Measurements from ENCODE around the gene CCDC24.

CCDC24 gene

DNA sequence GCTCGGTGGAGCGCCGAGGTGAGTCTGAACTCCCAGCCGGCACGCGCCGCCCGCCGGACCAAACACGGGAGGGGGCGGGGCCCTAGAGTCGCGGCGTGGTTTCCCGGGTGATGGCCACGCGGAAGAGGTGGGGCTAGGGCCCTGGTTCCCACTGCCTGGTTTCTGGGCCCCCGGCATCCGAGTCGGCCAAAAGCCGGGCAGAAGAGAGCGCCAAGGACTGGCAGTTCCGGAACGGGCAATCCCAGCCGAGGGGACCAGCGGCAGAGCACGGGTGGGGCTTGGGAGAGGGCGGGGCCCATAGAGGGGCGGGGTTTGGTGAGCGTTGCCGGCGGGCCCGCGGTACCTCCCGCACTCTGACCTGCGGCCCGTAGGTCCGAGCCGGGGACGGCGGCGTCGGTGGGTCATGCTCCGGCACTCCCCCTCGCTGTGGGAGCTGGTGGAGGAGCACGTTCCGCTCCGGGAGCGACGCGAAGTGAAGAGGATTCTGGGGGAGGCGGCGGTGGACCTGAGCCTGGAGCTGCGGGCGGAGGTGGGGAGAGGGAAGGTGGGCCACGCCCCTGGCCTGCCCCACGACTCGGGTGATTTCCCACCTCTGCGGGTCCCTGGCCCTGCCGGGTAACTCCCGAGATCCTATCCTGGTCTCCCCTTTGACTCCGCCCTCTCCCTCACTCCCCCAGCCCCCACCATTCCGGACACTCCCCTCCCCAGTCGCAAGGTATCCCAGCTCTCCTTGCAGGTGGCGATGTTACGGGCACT lies at the start of gene CCDC24:
TSS of gene CCDC24 (plus strand) at position 124 of the 756 bp plus-strand sequence. CDS start at position 404, 280 bp downstream.
- DNase-seq: peak; percentile 37

DNA sequence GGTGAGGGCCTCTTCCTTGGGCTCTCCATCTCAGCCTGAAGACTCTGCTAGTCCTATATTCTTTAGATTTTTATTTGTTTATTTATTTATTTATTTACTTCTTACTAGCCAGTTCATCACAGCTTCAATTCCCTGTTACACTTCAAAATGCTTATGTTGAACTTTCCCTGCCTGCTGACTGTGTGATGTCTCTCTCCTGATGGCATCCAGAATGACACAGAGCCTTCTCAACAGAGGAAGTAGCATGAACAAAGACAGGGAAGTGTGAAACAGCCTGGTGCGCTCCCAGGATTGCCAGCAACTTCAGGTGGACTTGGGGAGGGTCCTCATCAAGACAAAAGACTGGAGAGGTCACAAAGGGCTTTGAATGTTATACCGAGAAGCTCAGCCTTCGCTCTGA lies 49.0 kb upstream of the CCDC24 start:
- DNase-seq: no peak

DNA sequence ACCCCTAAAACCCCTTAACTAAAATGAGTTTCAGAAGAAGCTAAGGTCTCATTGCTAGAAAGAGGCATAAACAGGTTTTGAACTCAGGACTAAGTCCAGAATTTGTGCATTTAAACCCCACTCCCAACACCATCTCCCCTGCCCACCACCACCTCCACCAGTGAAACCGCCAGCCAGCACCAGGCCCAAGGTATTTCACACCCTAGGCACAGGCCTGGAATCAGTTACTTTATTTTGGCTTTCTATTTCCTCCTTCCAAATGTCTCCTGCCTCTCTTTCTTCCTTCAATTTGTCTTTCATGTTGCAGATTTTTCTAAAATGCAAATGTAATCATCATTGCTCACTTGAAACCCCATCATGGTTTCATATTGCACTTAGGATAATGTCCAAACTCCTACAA lies 46.5 kb upstream of the CCDC24 start:
- DNase-seq: no peak

DNA sequence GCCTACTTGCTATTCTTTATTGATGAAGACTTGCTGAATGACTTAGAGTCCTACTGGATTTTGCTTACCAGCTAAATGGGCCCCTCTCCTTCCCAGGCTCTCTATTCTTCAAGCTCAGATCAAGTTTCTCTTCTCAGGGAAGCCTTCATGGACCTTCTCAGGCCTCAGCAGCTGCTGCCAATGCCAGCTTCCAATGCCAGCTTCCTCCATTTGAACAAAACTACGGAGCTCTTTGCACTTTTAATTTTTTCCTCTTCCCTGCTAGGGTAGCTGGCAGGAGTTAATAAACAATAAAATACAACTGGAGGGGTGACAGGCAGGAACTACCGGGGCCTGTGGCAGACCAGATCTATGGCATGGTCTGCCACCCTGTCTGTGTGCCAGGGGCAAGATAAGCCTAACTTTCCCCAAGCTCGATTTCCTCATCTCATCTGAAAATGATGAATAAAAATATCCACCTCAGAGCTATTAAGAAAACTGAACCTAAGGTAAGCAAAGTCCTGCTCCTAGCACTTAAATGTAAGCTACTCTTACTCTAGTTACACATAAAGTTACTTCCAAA lies 45.6 kb upstream of the CCDC24 start:
- DNase-seq: no peak

DNA sequence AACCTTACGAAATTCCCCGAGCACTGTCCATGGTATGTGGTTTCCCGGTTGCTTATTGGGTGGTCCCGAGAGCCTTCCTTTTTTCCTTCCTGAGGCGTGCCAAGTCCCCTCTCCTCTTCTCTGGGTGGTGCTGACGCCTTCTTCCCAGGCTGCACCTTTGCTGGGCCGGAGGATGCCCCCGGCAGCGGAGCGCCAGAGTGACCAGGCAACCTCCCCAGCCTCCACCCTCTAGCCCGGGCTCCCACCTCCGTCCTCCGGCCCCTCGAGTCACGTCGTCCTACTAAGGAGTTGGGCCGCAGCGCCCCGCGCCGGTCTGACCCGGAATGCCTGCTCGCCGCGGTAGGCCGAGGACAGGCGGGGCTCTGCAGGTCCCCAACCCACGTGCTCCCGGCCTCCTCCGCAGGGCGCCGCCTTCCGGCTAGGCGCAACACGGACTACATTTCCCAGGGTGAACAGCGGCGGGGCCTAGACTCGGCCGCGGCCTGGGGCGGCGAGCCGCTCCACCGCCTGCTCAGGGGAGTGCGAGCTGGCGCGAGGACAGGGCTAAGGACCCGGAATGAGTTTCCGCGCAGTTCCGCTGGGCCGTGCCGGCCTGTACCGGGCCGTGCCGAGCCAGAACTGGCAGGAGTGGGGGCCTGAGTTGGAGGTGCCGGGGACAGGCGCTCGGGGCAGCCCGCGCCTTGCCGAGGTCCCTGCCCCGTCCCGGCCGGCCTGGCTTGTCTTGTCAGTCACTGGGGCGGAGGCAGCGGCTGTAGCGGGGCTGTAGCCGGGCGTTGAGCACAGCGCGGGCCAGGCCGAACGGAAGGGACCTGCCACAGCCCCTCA lies 45.0 kb upstream of the CCDC24 start, which contains the start of gene IPO13:
TSS of gene IPO13 (plus strand) at position 715 of the 825 bp plus-strand sequence. CDS start 651 bp downstream, outside the sequence.
- DNase-seq: peak; percentile 73

DNA sequence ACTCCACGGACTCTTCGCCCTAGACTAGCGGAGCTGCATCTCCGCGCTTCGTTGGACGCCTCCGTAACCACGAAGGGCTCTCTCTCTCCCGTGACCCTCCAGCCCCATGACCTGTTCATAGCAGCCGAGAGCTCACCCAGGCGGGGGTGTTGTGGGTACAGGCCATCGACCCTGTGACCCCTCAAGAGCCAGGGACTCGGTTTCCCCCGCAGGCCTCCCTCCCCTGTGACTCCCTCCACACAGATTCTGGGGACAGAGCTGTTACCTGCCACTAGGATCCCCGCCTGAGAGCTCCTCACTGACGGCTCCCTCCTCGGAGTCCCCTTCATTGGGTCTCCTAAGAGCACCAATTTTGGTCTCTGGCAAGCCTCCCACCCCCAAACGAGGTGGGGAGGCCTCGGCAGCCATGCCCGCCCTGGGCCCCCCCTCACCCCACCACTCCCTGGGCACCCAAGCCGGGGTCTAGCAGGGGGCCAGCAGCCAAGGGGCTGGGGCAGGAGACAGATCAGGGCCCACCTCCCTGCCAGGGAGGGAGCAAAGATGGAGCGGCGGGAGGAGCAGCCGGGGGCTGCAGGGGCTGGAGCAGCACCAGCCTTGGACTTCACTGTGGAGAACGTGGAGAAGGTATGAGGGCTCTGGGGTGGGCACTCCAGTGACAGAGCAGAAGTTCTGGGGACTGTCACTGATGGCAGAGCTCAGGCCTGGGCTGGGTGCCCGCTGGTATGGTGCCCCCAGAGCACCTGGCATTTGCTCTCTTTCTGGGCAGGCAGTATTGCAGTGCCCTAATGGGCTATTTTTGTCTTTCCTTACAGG lies 44.1 kb upstream of the CCDC24 start:
- DNase-seq: no peak

DNA sequence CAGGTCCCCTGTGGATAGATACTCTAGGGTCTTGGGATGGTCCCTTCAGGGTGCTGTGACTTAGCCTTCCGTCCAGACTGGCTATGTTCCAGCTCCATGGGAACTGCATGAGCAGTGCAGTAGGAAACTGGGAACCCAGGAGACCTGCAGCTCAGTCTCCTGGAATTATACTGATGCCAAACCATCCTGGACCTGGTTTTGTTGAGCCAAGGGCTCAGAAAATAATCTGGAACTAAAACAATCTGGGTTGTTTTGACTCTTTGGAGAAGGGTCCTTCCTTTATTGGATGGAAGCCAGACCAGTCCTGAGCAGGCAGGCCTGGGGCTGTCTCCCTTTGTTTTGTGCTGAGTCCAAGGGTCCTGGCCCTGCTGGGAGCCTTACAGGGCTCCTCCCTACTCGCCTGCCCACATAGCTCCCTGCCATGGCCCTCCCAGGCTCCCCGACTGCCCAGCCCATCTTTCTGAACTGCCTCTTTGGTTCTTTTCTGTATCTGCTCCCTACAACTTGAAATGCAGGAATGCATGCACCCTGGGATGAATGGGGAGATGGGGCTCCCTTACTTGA lies 43.4 kb upstream of the CCDC24 start:
- no peak for DNase-seq

DNA sequence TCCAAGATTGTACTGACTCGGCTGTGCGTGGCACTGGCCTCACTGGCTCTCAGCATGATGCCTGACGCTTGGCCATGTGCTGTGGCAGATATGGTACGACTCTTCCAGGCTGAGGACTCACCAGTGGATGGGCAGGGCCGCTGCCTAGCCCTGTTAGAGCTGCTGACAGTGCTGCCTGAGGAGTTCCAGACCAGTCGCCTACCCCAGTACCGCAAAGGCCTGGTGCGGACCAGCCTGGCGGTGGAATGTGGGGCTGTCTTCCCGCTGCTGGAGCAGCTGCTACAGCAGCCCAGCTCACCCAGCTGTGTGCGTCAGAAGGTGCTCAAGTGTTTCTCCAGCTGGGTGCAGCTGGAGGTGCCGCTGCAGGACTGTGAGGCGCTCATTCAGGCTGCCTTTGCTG lies 41.7 kb upstream of the CCDC24 start:
- DNase-seq: no peak

DNA sequence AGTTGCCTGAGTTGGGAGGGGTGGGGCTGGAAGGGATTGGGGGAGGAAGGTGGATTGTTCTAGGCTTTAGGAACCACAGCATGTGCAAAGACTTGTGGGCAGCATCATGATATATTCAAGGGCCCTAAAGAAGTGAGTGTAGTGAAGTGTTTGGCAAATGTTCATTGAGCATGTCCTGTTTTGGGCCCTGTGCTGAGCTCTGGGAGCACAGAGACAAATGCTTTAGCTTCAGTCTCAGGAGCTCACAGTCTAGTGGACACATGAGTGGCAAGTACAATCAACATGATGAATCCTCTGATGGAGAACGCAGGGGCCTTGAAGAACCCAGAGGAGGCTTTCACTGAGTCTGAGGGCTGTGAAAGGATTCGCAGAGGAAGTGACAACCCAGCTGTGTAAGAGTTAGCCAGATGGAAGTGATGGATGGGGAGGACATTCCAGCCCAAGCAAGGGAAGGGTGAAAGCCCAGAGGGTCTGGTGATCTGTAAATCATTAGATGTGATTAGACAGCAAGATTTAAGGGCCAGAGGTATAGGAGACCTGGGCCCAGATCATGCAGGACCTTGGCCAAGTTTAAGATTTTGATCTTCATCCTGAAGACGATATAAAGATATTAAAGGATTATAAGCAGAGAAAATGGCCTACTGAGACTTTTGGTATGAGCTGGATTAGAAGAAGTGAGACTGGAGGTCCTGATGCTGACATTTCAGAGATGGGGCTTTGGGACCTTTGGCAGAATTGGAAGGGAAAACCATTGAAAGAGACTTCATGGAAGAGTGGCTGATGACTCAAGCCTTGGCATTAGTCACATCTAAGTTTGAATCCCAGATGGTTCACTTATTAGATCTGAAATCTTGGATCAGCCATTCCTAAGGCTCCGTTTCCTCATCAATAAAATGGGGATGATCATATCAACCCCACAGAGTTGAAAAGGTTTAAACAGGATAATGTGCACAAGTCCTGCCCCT lies 40.1 kb upstream of the CCDC24 start:
- no peak for DNase-seq

DNA sequence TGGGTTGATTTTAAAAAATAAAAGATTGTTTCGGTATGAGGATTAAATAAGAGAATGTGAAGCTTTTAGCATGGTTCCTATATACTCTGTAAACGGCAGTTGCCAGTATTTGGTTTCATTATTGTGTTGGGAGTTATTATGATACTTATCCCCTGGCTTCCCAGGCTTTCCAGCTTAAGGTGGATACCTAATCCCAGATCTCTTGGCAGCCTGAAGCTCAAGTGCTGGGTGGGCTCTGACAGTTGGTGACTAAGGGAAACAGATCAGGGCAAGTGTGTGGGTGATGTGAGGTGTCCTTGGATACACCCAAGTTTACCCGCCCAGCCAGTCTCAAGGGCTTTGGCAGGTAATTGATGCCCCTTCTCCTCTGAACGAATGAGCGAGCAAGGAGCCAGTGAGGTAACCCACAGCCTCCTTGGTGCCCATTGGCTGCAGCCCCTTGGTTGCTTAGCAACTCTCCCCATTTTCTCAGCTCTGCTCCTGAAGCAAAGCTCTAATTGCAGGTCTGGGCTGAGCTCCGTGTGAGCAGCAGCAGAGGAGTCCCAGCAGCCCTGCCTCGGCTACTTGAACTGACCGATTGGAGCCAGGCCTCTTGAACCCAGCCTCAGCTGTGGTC lies 38.6 kb upstream of the CCDC24 start:
- peak; percentile 84 for DNase-seq

DNA sequence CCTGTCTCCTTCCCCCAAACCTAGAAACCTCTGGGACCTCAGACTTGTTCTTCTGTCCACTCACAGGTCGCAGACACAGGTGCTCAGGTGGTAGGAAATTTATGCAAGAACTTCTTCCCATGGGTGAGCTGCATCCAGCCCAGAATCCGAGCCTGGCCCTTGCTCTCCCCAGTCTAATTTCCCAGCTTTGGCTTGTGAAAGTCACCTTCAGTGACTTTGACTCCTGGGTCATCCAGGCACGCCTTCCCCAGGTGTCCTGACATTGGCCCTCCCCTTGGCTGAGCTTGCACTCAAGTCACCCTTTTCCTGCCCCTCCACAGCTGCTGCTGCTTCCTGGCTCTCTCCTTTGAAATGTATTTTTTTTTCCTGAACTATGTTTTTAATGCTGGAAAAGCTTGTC lies 38.0 kb upstream of the CCDC24 start:
- DNase-seq: no peak

DNA sequence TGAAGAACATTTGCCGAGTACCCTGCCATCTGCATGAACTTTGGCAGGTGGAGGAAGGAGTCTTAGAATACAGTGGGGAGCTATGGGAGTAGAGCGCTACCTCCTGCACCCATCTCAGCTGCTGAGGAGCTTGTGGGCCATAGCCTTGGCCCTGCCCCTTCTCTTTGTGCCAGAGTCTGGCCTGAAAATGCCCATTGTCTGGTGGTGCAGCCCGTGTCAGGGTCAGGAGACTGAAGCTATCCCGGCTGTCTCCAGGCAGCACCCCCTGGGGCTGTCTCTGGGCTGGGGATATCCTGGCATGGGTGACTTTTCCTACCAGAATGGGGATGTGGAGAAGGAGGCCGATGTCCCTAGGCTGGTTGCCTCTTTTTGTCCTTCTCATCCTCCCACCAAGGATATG lies 37.4 kb upstream of the CCDC24 start:
- DNase-seq: no peak

DNA sequence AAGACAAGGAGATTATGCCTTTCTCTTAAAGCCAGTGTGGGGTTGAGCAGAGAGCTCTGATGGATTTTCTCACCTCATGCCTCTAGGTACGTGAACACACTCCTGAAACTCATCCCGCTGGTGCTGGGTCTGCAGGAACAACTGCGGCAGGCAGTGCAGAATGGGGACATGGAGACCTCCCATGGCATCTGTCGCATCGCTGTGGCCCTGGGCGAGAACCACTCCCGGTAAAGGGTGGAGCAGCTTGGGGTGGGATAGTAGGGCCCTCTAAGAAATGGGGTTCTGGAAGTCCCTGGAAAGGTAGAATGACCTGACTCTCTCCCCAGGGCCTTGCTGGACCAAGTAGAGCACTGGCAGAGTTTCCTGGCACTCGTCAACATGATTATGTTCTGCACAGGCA lies 35.2 kb upstream of the CCDC24 start:
- DNase-seq: no peak

DNA sequence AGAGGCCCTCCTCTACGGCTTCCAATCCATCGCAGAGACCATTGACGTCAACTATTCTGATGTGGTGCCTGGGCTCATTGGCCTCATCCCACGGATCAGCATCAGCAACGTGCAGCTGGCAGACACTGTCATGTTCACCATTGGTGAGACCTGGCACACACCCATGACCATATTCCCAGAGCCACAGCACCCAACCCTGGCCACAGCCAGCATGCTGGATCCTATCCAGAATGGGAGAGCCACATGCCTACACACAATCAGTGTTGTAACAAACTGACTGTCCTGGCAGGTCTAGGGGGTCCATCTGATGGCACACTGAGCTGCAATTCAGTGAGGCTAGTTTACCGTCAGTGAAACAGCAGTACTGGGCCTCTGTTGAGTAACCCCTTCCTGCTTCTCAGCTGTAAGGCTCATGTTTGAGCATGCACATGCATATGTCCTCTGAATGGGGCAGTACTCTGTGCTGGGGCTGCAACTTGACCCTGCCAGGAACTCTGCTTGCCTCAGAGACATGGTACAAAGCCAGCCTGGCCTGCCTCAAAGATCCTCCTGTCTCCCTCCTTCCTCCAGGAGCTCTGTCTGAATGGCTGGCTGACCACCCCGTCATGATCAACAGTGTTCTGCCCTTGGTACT lies 33.9 kb upstream of the CCDC24 start:
- DNase-seq: no peak

DNA sequence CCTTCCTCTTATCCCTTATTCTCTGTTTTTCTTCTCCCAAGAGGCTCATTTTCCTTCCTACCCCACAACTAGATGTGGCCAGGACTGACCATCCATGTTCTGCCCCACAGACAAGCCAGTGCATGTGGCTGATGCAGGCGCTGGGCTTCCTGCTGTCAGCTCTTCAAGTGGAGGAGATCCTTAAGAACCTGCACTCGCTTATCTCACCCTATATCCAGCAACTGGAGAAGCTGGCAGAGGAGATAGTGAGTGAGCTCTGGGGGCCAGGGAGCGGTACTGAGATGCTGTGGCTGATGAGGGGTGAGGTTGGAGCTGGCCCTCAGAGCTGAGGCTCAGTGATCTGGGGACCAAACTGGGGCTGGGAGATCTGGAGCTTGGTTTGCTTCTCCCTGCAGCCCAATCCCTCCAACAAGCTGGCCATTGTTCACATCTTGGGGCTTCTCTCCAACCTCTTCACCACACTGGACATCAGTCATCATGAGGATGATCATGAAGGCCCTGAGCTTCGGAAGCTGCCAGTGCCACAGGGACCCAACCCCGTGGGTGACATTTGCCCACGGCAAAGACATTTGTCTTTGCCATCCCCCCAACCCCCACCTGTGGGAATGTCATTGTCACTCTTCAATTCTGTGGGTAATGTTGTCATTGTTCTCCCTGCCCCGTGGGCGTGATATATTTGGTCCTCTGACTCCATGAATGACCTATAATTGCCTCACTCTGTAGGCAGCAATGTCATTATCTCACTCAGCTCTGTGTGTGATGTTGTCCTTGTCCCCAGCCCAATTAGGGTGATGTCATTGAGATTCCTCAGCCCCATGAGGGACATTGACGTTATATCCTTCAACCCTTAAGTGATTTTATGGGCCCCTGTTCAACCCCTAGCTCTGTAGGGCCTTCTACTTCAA lies 32.8 kb upstream of the CCDC24 start:
- no peak for DNase-seq

DNA sequence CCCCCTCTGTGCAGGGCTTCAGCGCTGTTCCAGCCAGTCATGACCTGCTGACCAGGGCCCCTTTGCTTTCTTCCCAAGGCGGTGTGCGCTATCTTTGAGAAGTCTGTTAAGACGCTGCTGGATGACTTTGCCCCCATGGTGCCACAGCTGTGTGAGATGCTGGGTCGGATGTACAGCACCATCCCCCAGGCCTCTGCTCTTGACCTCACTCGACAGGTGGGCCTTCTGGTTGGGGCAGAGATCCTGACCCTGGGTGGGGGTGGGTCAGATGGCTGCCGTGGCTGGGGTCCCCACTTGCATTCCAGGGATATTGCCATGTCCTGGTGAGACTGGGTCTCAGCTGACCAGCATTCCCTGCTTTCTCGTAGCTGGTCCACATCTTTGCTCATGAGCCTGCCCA lies 30.6 kb upstream of the CCDC24 start:
- DNase-seq: no peak

DNA sequence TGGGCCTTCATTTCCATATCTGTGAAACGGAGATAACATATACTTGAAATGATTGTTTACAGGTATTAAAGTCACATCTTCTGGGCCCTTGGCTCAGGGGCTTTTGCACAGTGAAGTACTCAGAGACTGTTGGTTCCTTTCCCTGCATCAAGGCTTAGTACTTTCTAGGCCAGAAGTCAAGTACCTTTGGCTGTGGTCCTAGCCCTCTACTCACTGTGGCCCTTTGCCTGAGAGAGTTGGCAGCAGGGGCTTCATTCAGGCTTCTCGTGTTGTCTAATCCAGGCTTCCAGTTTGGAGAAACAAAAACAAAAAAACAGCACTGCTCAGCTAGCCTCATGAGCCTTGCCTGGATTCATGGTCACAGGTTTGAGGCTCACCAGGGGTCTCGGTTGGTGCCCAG lies 29.7 kb upstream of the CCDC24 start:
- no peak for DNase-seq

DNA sequence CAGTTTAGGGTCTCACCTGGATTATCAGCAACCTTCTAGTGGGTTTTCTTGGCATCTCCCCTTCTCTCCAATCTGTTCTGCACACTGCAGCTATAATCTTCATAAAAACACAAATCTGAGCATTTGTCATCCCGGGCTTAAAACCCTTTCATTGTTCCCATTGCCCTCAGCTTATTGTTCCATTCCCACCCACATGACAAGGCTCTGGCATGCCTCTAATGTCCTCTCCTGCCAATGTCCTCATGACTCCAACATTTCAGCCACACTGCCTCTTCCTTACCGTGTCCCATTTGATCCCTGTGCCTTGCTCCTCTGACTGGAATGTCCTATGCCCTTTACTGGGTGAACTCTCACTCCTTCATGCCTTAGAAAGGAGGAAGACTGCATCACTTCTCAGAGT lies 29.1 kb upstream of the CCDC24 start:
- no peak for DNase-seq

DNA sequence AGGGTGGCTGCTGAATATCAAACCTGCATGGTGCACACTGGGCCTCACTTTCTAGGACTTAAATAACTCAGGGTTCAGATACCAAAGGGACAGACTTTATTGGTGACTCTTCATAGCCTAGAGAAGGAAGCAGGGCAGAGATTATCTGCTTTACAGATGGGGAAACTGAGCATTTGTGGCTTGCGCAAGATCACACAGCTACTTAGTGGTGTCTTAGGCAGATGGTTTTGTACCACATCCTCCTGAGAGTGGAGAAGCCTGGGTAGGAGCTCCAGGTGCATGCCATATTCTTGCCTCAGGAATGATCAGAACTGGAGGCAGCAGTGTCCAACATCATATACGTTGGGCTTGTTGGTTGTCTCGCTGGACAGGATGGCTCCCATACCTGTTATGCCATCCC lies 28.4 kb upstream of the CCDC24 start:
- no peak for DNase-seq

All from COR-L47 (cell line).